Breast epithelium (tissue), 4 donors: ENCODE data around the gene CST5. TPM values are rescaled to one million over a fixed set of nuclear protein-coding genes. Genes with fewer than 3 reads are reported as not detected.
"Not testable (repeated sequence)": the region's sequence is repeated elsewhere in the genome, so short reads cannot be mapped to it uniquely, and the experiment has no call there.

Source experiments
- DNase-seq, 2 donors: peaks; one replicate each; pipeline ENCODE4 v3.0.0-alpha.2; 2019; ENCODE audit warnings: low spot score in 2 of 2
- H3K27ac ChIP-seq, 2 donors: fragments of 200-600 bp; sonication (generic) in 1 of 2; one replicate each; pipeline ENCODE4 v1.5.1; 2016 to 2019; ENCODE audit warnings: mild to moderate bottlenecking in 1 of 2
- H3K27me3 ChIP-seq, 2 donors: fragments of 200-600 bp; sonication (generic) in 1 of 2; one replicate each; pipeline versions ENCODE4 v1.5.1 to v1.6.0; 2017 to 2019; ENCODE audit warnings: control low read depth in 1 of 2, mild to moderate bottlenecking in 1 of 2
- H3K36me3 ChIP-seq: fragments of 200-600 bp; one replicate; pipeline ENCODE4 v1.5.1; 2019
- H3K4me1 ChIP-seq, 2 donors: fragments of 200-600 bp; sonication (generic); one replicate each; pipeline ENCODE4 v1.5.1; 2016 to 2019; ENCODE audit warnings: control low read depth in 1 of 2
- H3K4me3 ChIP-seq, 3 donors: fragments of 200-600 bp; sonication (generic); 1 replicate in 2 of 3; 2 replicates in 1 of 3; pipeline ENCODE4 v1.5.1; 2016 to 2019; ENCODE audit warnings: mild to moderate bottlenecking in 3 of 3, moderate library complexity in 2 of 3
- H3K9me3 ChIP-seq, 2 donors: fragments of 200-600 bp; sonication (generic) in 1 of 2; one replicate each; pipeline ENCODE4 v1.5.1; 2016 to 2019; ENCODE audit warnings: control low read depth in 1 of 2
- POLR2A ChIP-seq: fragments of 450-650 bp; IDR thresholded peaks from one replicate; pipeline ENCODE4 v1.6.1; 2016; ENCODE audit warnings: antibody characterized with exemption, mild to moderate bottlenecking, moderate library complexity
- POLR2AphosphoS5 ChIP-seq, 3 donors: sonication (generic); formaldehyde crosslinking; IDR thresholded peaks; one replicate each; pipeline ENCODE4 v1.6.1; 2017; ENCODE audit warnings: antibody characterized with exemption in 3 of 3
- intact Hi-C: fragments of 100-400 bp; cut with DNase I; formaldehyde crosslinking; loops from one replicate; pipeline ENCODE4 v1.15.1; 2023; ENCODE audit warnings: low total_unique reads
- total RNA-seq, 3 donors: library from RNA; depleted of rRNA; stranded (reverse); fragments of >200 nt; gene quantifications; one replicate each; pipeline ENCODE4 v1.1.0, GENCODE V29; 2016
- TF ChIP-seq, protein P1 (sequence below), 3 donors: fragments of 450-650 bp; IDR thresholded peaks; one replicate each; pipeline ENCODE4 v1.5.1; 2016 to 2017; ENCODE audit warnings: antibody characterized with exemption in 3 of 3, mild to moderate bottlenecking in 3 of 3, moderate library complexity in 3 of 3

CST5 gene
- total RNA-seq, 3 donors from 2014 or later = not detected

DNA sequence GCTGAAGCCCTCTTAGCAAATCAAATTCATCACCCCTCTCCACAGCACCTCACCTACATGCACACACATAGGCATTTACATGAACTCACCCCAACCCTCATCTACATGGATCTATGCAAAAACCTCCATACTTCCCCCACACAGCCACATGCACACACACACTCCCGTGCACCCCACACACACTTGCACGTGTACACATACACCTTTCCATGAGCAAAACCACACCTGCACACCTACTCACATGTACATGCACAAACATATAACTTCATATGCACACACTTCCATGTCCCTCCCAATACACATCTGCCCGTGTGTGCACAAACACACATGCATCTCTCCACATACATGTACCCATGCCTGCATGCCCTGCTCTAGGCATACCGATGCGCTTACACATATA is 23.3 kb downstream of the CST5 start:
- intact Hi-C loops = no loop called here

DNA sequence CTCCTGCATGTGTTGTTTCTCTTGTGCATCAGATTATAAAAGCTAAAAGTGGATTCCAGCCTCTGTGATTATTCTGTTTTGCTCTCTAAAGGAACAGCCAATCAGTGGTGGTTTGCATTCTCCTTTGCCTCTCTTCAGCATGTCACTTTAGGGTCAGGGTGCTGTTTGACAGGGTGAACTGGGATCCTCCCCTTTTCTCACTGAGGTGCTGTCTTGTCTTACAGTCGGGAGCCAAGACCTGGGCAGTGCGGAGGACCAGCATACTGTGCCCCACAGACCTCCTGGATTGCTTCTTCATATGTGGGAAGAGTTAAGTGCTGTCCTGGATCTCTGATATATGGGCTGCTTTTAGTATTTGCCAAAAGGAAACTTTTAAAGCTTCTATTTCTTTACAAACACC is 37.9 kb downstream of the CST5 start:
- DNase-seq = no peak
- Histone ChIP-seq H3K4me1 (no peaks in the 10 kb centered on the region), H3K27ac (no peak overlapping the region), H3K27me3 (peaks cover 0 to 4% of the 10 kb centered on the region in 2 donors), H3K9me3 (peaks cover 2 to 3% of the 10 kb centered on the region in 2 donors), H3K4me3 (no peak overlapping the region), H3K36me3 (no peaks in the 10 kb centered on the region)
- TF ChIP-seq, protein P1, sequence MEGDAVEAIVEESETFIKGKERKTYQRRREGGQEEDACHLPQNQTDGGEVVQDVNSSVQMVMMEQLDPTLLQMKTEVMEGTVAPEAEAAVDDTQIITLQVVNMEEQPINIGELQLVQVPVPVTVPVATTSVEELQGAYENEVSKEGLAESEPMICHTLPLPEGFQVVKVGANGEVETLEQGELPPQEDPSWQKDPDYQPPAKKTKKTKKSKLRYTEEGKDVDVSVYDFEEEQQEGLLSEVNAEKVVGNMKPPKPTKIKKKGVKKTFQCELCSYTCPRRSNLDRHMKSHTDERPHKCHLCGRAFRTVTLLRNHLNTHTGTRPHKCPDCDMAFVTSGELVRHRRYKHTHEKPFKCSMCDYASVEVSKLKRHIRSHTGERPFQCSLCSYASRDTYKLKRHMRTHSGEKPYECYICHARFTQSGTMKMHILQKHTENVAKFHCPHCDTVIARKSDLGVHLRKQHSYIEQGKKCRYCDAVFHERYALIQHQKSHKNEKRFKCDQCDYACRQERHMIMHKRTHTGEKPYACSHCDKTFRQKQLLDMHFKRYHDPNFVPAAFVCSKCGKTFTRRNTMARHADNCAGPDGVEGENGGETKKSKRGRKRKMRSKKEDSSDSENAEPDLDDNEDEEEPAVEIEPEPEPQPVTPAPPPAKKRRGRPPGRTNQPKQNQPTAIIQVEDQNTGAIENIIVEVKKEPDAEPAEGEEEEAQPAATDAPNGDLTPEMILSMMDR (IDR thresholded peaks at IDR 0.05) = no peak
- TF ChIP-seq POLR2AphosphoS5 (IDR thresholded peaks at IDR 0.05) = no peak
- no peak for TF ChIP-seq POLR2A
- intact Hi-C loops = no loop called here

More for the DNA sequence above, 23.3 kb downstream of the CST5 start:
- no peak overlapping the region for H3K27ac ChIP-seq
- TF ChIP-seq, protein P1 (IDR thresholded peaks at IDR 0.05) = no peak
- TF ChIP-seq POLR2A (no peak), POLR2AphosphoS5 (IDR thresholded peaks at IDR 0.05) (no peak)
- H3K36me3 ChIP-seq = no peaks in the 10 kb centered on the region
- H3K4me3 ChIP-seq = no peak overlapping the region
- no peaks in the 10 kb centered on the region for H3K9me3 ChIP-seq
- DNase-seq = no peak
- H3K4me1 ChIP-seq = no peaks in the 10 kb centered on the region
- H3K27me3 ChIP-seq = no peaks in the 10 kb centered on the region

DNA sequence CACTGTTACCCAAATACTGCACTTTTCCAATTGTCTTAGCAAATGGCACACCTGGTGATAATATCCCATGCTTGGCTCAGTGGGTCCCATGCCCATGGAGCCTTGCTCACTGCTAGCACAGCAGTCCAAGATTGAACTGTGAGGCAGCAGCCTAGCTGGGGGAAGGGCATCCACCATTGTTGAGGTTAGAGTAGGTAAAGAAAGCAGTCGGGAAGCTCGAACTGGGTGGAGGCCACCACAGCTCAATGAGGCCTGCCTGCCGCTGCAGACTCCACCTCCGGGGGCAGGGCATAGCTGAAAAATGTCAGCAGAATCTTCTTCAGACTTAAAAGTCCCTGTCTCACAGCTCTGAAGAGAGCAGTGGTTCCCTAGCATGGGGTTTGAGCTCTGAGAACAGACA is 43.8 kb downstream of the CST5 start:
- Histone ChIP-seq H3K4me3 (no peak overlapping the region), H3K36me3 (no peaks in the 10 kb centered on the region), H3K4me1 (no peaks in the 10 kb centered on the region), H3K27ac (no peak overlapping the region), H3K9me3 (no peaks in the 10 kb centered on the region), H3K27me3 (no peaks in the 10 kb centered on the region)
- TF ChIP-seq, protein P1 (IDR thresholded peaks at IDR 0.05) = no peak
- TF ChIP-seq POLR2A (no peak), POLR2AphosphoS5 (IDR thresholded peaks at IDR 0.05) (no peak)
- DNase-seq = no peak
- intact Hi-C loops = no loop called here

DNA sequence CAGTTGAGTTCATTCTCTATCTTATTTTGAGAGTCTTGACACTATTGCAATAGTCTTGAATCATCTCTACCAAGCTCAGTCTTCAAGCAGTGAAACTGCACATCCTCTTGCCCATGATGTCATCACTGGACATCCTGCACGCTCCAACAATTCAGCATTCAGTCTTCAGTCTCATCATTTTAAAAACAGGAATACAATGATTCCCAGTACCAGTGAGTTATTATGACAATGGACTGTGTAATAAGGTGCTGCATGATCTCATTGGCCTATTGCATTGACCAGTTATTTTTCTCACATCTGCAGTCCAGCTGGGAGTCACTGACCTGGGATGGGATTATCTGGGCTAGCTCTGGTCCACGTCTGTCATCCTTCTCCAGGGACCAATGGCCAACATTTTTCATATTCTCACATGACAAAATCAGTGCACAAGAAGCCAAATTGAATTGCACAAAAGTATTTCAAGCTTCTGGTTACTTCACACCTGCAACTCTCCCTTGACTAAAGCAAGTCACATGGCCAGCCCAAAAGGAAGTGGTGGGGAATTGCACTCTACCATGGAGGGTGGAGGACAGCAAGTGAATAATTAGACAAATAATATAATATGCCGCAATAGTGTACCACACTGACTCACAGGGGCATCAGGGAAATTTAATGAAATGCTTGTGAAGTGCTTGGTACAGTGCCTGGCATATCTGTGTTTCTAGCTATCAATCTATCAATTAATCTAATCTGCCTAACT is 46.6 kb downstream of the CST5 start:
- Histone ChIP-seq H3K4me1 (no peaks in the 10 kb centered on the region), H3K9me3 (no peaks in the 10 kb centered on the region), H3K27me3 (no peaks in the 10 kb centered on the region), H3K36me3 (no peaks in the 10 kb centered on the region), H3K27ac (no peak overlapping the region), H3K4me3 (no peak overlapping the region)
- intact Hi-C loops = no loop called here
- DNase-seq = no peak
- no peak for TF ChIP-seq POLR2AphosphoS5 (IDR thresholded peaks at IDR 0.05)
- no peak for TF ChIP-seq POLR2A
- TF ChIP-seq, protein P1 (IDR thresholded peaks at IDR 0.05) = no peak

DNA sequence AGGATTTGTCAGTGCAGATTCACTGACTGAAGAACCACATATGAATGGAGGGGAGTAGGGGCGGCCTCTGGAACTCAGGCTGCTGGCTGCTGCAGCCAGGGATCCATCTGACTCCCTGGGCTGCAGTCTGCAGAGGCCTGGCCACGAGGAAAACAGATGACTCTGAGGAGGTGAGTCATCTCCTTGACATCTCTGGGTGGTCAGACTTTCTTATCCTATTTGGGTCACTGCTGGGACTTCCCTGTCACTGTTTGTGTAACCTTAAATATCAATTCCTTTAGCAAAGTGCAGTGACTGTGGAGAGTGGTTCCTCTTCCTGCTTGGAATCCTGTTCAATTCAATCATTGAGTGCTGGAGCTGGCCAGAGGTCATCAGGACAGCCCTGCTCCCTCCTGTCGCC is 47.6 kb downstream of the CST5 start:
- H3K36me3 ChIP-seq, intact Hi-C loops, H3K27me3 ChIP-seq, H3K9me3 ChIP-seq, H3K4me1 ChIP-seq, DNase-seq, H3K27ac ChIP-seq, H3K4me3 ChIP-seq: not testable (repeated sequence)
